Measurements from ENCODE around the gene KEAP1.
"Not testable (repeated sequence)": the region's sequence is repeated elsewhere in the genome, so short reads cannot be mapped to it uniquely, and the experiment has no call there.

Gene KEAP1

DNA sequence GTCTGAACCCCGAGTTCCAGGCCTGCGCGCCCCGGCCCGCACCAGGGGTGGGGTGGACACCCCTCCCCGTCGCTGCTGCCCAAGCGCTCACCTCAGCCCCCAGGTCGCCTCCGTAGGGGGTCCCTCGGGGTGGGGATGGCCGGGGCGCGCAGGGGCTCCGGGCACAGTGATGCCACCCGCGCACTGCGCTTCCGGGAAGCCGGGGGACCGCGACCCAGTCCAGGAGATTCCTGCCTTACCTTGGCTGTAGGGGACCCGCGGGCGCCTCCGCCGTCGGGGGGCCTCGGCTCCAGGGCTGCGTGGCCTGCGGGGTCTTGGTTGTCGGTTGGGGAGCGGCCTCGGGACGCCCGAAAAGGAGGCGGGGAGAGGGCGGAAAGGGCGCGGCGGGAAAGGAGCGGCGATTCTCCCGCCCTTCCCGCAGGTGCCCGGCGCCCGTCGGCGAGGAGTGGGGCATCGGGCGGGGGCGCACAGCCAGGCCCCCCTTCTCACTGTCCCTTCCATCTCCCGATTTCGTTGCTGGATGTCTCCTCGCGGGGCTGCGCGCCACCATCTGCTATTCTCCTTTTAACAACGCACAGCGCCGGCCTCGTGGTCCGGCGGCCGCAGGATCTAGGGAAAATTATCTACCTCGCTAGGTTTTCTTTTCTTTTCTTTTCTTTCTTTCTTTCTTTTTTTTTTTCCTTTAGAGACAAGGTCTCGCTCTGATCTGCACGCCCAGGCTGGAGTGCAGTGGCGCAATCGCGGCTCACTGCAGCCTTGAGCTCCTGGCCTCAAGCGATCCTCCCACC lies at the start of gene KEAP1:
KEAP1 (minus strand) TSS at position 355 of the 788 bp plus-strand sequence. CDS start 3,323 bp downstream, outside the sequence.
- DNase-seq = no peak

DNA sequence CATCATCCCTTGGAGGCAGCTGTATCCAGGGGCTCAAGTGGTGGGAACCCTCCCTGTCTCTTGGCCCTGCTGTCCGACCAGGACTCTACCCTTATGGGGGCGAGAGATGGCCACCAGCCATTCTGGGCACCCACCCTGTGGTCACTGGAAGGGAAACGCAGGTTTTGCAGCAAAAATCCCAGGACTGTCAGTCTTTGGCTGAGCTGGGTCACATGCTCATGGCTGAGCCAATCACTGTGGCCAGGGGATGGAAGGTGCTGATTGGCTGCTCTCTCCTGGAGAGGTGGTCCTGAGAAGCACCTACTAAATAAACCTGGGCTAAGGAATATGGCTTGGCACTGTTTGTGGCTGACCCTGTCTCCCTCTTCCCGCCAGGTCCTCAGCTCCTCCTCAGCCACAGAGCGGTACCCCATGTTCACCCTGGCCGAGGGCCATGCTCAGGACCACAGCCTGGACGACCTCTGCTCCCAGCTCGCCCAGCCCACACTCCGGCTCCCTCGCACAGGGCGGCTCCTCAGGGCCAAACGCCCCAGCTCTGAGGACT lies 49.4 kb upstream of the KEAP1 start:
- no peak for DNase-seq

DNA sequence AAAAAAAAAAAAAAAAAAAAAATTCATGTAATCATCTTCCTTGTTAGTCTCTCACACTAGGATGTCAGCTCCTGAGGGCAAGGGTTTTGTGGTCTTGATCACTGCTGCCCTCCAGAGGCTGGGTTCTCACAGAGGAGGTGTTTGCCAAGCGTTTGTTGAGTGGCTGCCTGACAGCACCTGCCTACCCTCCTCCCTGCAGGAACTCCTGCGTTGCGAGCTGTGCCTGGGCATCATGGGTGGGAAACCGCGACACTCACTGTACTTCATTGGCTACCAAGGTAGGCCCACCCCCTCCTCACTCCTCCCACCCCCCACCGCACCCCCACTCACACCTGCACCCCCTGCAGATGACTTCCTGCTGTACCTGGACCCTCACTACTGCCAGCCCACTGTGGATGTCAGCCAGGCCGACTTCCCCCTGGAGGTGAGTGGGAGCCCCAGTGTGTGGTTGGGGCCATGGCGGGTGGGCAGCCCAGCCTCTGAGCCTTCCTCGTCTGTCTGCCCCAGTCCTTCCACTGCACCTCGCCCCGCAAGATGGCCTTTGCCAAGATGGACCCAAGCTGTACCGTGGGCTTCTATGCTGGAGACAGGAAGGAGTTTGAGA lies 48.6 kb upstream of the KEAP1 start:
- DNase-seq = no peak

DNA sequence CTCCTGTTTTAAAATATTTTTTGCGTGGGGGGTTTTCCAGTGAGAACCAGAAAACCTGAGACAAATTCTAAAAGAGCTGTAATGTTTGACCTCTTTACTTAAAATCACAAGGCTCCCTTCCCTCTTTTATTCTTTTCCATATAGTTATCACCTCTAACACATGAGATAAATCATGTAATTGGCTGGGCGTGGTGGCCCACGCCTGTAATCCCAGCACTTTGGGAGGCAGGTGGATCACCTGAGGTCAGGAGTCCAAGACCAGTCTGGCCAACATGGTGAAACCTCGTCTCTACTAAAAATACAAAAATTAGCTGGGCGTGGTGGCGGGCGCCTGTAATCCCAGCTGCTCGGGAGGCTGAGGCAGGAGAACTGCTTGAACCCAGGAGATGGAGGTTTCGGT lies 47.9 kb upstream of the KEAP1 start:
- not testable (repeated sequence) for DNase-seq

DNA sequence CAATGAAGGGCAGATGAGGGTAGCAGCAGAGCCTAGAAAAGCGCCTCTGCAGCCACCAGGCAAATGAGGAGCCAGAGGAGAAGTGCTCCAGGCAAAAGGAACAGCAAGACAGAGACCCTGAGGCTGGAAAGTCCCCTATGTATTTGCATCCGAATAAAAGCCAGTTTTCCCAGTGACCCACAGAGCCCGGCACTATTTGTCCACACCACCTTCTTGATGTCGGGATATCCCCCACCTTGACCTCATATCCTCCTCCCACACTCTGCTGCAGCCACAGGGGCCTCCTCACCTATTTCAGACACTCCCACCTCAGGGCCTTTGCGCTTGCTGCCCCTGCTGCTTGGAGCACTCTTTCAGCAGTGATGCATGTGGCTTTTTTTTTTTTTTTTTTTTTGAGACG lies 47.2 kb upstream of the KEAP1 start:
- no peak for DNase-seq

DNA sequence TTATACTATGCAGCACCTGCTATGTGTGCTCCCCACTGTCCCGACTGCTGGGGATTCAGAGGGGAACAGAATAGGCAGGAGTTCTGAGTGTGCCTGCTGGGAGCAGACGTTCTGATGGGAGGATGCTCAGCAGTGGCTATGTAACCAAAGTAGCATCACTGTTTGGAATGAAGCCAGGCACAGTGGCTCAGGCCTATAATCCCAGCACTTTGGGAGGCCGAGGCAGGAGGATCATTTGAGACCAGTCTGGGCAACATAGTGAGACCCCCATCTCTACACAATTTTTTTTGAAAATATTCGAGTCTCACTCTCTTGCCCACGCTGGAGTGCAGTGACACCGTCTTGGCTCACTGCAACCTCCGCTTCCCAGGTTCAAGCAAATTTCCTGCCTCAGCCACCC lies 46.6 kb upstream of the KEAP1 start:
- DNase-seq = no peak

DNA sequence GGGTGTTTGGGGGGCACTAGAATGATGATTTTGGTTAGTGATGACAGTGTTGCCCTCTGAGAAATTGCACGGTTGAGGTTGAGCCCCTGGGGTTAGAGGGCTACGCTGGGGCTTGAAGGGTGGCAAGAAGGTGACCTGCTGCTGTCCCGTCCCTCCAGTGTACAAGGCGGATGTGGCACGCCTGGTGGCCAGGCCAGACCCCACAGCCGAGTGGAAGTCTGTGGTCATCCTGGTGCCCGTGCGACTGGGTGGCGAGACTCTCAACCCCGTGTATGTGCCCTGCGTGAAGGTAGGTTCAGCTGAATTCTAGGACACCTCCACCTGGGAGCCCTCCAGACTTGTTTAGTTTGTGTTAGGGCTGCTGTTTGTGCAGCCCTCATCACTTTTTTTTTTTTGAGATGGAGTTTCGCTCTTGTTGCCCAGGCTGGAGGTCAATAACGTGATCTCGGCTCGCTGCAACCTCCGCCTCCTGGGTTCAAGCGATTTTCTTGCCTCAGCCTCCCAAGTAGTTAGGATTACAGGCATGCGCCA lies 45.7 kb upstream of the KEAP1 start:
- no peak for DNase-seq

DNA sequence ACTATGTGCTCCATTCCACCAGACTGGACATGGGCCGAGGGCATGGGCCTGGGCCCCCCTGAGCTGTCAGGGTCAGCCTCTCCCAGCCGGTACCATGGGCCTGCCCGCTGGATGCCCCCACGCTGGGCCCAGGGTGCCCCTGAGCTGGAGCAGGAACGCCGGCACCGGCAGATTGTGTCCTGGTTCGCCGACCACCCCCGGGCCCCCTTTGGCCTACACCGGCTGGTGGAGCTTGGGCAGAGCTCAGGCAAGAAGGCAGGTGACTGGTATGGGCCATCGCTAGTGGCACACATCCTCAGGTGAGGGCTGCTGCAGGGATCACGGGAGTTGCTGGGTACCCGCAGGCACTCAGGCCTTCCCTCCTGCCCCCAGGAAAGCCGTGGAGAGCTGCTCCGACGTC lies 43.7 kb upstream of the KEAP1 start:
- DNase-seq = no peak

DNA sequence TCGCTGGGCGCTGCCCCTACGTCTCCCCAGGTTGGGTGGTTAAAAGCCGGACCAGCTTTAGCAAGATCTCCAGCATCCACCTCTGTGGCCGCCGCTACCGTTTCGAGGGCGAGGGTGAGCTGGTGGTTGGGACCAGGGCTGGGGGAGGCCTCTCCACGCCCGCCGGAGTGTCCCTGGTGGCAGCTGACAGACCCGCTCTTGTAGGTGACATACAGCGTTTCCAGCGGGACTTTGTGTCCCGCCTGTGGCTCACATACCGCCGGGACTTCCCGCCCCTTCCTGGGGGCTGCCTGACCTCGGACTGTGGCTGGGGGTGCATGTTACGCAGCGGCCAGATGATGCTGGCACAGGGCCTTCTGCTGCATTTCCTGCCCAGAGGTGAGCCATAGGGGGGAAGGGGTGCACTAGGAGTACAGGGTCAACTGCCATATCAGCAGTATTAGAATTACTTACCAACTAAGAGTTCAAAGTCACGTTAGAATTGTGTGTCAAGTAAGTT lies 41.6 kb upstream of the KEAP1 start:
- no peak for DNase-seq

DNA sequence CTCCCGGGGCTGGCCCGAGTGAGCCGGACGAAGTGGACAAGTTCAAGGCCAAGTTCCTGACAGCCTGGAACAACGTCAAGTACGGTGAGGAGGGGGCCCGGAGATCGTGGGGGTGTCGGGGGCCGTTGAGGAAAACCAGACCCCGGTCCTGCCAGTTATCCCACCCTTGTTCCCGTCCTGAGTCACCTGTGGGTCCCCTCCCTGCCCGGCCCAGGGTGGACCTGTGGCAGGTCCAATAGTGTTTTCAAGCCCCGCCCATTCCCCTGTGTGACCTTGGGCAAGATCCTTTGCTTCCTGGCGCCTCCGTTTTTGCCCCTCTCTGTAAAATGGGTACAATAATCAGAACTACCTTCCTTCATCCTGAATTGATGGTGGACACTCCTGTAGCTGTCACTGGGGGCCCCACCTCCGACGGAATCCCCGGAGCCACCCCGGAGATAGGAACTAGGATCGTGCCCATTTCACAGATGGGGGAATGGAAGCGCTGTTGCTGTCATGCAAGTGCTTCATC lies 41.1 kb upstream of the KEAP1 start:
- no peak for DNase-seq

DNA sequence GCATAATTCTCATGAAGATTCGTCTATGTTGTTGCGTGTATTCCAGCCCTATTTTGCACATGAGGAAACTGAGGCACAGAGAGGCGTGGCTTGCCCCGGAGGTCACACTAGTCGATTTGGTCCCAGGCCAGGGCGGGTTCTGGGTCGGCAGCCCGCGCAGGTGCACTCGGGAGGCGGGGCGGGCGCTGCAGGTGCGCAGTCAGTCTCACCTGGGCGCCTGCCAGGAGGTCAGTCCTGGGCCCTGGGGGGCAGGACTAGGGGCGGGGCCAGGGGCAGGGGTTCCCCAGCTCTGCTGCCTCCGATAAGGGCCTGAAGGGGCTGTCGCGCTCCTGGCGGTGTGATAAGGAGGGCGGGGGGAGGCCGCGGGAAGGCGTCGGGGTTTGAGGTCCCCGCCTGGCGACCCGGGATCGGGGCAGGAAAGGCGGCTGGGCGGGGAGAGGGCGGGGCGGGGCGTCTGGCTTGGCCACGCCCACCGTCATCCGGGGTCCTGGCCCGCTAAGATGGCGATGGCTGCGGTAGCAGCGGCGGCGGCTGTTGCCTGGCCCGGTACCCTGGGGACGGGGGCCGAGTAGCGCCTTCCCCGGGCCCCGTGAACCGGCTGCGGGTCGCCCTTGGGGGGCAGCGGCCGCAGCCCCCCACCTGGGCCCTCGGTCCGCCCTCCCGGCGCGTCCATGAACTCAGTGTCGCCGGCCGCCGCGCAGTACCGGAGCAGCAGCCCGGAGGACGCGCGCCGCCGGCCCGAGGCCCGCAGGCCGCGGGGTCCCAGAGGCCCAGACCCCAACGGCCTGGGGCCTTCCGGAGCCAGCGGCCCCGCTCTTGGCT lies 40.5 kb upstream of the KEAP1 start, which contains the start of gene ATG4D:
ATG4D (plus strand) TSS at position 485 of the 822 bp plus-strand sequence; CDS start at position 672, 187 bp downstream.
- DNase-seq = peak; percentile 85

DNA sequence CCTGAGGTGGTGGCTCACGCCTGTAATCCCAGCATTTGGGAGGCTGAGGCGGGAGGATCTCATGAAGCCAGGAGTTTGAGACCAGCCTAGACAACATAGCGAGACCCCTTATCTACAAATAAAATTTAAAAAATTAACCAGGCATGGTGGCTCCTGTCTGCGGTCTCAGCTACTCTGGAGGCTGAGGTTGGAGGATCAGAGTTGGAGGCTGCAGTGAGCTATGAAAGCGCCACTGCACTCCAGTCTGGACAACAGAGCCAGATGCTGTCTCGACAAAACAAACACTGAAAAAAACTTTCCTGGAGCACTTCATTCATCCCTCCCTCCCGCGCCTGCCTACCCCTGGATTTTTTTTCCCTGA lies 39.9 kb upstream of the KEAP1 start:
- DNase-seq = no peak

DNA sequence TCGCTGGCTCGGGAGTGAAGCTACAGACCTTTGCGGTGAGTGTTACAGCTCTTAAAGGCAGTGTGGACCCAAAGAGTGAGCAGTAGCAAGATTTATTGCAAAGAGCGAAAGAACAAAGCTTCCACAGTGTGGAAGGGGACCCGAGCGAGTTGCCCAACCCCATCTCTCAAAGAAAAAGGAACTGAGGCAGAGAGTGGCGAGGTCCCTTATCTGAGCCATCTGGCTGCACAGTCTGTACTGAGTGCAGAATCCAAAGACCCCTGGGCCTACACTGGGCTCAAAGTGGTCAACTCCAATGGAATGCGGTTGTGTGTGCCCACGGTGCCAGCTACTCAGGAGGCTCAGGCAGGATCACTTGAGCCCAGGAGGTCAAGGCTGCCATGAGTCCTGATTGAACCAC lies 35.9 kb upstream of the KEAP1 start:
- not testable (repeated sequence) for DNase-seq

DNA sequence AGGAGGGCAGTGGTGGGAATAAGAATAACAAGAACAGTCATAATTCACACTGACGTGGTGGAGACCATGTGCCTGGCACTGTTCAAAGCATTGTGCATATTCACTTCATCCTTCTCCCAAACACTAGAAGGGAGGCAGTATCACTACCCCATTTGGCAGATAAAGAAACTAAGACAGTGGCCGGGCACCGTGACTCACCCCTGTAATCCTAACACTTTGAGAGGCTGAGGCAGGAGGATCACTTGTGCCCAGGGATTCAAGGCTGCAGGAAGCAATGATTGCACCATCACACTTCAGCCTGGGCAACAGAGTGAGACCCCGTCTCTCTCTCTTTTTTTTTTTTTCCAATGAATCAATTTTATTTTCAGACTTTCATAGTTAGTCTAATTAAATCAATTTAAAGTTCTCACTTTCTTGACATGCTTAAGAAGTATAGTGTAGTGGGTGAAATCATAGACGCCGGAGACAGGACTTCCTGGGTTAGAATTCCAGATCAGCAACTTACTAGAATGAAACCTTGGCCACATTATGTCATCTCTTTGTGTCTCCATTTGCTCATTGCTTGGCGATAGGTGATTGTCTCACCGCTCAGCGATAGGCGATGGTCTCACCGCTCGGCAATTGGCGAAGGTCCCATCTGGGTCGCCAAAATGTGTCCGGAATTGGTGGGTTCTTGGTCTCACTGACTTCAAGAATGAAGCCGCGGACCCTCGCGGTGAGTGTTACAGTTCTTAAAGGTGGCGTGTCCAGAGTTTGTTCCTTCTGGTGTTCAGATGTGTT lies 35.2 kb upstream of the KEAP1 start:
- DNase-seq = no peak

DNA sequence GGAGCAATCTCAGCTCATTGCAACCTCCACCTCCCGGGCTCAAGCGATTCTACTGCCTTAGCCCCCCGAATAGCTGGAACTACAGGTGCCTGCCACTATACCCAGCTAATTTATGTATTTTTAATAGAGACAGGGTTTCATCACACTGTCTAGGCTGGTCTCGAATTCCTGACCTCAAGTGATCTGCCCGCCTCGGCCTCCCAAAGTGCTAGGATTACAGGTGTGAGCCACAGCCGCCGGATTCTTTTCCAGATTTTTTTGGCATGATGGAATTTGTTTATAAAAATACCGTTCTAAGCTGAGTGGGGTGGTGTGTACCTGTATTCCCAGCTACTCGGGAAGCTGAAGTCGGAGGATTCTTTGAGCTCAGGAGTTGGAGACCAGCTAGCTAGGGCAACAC lies 34.5 kb upstream of the KEAP1 start:
- DNase-seq = no peak

DNA sequence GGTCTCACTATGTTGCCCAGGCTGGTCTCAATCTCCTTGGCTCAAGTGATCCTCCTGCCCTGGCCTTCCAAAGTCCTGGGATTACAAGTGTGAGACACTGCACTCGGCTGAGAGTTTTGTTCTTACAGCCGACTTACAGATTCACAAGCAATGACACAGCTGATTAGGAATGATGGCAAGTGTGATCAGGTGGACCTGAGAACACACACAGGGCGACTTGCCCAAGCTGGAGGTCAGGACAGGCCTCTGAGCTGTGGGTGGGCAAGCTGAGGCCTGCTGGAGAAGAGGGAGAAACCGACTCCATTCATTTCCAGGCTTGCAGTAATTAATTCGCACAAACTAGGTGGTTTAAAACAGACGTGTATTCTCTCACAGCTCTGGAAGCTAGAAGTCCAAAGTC lies 32.5 kb upstream of the KEAP1 start:
- no peak for DNase-seq

DNA sequence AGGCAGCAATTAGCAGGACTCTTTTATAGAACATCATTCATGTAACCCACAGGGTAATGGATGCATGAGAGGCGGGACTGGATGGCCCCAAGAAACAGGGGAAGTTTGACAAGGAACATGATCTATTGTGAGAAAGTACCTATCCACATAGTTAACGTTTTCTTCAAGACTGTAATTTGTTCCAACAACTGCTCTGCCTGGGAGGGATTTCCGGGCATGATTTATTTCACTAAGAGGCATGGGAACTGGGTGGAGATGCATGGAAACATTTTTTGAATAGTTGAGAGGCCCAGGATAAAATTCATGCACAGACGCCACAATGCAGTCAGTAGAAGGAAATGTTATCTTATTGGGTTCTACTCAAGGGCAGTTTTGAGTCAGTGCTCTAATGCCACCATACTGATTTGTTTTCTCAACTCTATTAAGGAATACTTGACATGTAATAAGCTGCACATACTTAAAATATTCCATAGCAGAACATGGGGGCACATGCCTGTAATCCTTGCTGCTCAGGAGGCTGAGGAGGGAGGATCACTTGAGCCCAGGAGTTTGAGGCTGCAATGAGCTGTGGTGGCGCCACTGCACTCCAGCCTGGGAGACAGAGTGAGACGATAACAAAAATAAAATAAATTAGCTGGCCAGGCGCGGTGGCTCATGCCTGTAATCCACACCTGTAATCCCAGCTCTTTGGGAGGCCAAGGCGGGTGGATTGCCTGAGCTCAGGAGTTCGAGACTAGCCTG lies 30.7 kb upstream of the KEAP1 start:
- no peak for DNase-seq

DNA sequence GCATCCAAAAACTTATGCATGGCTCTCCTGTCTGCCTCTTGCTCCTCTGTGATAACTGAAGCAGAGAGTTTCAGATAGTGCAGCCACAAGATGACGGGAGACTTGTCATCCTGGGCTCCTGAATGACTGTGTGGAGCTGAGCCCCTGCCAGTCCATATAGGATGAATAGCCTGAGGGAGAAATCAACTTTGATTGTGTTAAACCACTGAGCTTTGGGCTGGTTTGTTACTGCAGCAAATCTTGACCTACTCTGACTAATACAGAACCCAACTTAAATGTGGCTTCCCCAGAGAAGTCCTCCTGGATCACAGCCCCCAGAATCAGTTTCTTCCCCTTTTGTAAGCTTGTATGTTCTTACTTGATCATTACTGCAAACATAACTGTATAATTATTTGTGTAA lies 29.3 kb upstream of the KEAP1 start:
- DNase-seq = no peak

DNA sequence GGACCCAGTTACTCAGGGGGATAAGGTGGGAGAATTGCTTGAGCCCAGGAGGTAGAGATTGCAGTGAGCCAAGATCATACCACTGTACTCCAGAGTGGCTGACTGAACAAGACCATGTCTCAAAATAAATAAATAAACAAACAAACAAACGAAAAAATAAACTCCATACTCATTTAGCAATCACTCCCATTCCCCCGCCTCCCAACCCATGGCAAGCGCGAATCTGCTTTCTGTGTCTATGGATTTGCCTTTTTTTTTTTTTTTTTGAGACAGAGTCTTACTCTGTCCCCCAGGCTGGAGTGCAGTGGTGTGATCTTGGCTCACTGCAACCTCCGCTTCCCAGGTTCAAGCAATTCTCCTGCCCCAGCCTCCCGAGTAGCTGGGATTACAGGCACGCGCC lies 23.7 kb upstream of the KEAP1 start:
- DNase-seq = not testable (repeated sequence)

DNA sequence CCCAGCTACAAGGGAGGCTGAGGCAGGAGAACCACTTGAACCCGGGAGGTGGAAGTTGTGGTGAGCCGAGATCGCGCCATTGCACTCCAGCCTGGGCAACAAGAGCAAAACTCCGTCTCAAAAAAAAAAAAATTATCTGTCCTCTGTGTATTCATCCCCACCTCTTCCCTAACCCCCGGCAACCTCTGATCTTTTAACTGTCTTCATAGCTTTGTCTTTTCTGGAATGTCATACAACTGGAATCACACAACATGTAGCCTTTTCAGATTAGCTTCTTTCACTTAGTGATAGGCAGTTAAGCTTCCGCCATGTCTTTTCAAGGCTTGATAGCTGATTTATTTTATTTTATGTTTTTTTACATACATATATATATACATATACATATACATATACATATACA lies 22.5 kb upstream of the KEAP1 start:
- DNase-seq = no peak

DNA sequence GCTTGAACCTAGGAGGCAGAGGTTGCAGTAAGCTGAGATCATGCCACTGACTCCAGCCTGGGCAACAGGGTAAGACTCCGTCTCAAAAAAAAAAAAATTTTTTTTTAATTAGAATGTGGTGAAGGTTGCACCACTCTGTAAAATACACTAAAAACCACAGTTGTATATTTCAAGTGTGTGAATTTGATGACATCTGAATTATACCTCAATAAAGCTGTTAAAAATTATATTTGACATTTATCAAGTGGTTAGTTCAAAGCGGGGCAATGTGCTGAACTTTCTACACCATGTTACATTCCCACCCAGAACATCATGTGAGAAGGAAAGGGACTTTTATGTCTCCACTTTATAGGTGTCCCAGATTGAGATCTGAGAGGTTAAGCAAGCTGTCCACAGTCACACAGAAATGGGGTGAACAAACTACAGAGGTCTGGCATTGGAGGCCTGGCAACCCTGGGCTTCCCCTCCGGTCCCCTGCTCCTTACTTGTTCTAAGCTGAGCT lies 20.0 kb upstream of the KEAP1 start:
- no peak for DNase-seq
